ENCODE data around the gene SH3D19.

Gene SH3D19

GRCh38 chr4:151250706-151251105 lies 74.7 kb downstream of the SH3D19 start:
- no peaks in the 10 kb centered on the region for H3K9me3 ChIP-seq (ENCODE audit: insufficient read depth, low read length, severe bottlenecking)
- no peaks in the 10 kb centered on the region for H3K4me1 ChIP-seq (ENCODE audit: insufficient read depth, low read length)
- H3K27ac ChIP-seq (ENCODE audit: low read length): no peak overlapping the region
- ATAC-seq (ENCODE audit: insufficient read depth, low read depth) (no peak), DNase-seq (no peak)
- H4K20me1 ChIP-seq (ENCODE audit: insufficient read depth, low read length): no peaks in the 10 kb centered on the region
- no peak overlapping the region for H3K4me2 ChIP-seq (ENCODE audit: insufficient read depth, low read length)
- no peaks in the 10 kb centered on the region for H3K36me3 ChIP-seq (ENCODE audit: insufficient read depth, low read length)
- peaks cover 4% of the 10 kb centered on the region for H3K27me3 ChIP-seq (ENCODE audit: insufficient read depth, low read length, poor library complexity)
- H3K4me3 ChIP-seq (ENCODE audit: low read depth in 1 of 2, low read length in 2 of 2): no peak overlapping the region
- H3K79me2 ChIP-seq (ENCODE audit: insufficient read depth, low read length): no peaks in the 10 kb centered on the region
- H2AFZ ChIP-seq (ENCODE audit: low read depth, low read length): no peak overlapping the region
- no peak overlapping the region for H3K9ac ChIP-seq (ENCODE audit: low read depth, low read length)
- TF ChIP-seq CTCF (IDR thresholded peaks at IDR 0.05; ENCODE audit: borderline replicate concordance, extremely low read depth, low read length, poor library complexity, severe bottlenecking) (no peak), EZH2 (IDR thresholded peaks at IDR 0.05; ENCODE audit: borderline replicate concordance, low read depth, low read length, severe bottlenecking) (no peak)

- Histone ChIP-seq H3K4me1 (ENCODE audit: insufficient read depth, low read length) (no peaks in the 10 kb centered on the region), H3K4me2 (ENCODE audit: insufficient read depth, low read length) (no peak overlapping the region), H3K27me3 (ENCODE audit: insufficient read depth, low read length, poor library complexity) (peaks cover 4% of the 10 kb centered on the region), H3K4me3 (ENCODE audit: low read depth in 1 of 2, low read length in 2 of 2) (no peak overlapping the region), H3K79me2 (ENCODE audit: insufficient read depth, low read length) (no peaks in the 10 kb centered on the region), H3K9ac (ENCODE audit: low read depth, low read length) (no peak overlapping the region), H4K20me1 (ENCODE audit: insufficient read depth, low read length) (no peaks in the 10 kb centered on the region), H3K9me3 (ENCODE audit: insufficient read depth, low read length, severe bottlenecking) (no peaks in the 10 kb centered on the region), H3K27ac (ENCODE audit: low read length) (no peak overlapping the region), H3K36me3 (ENCODE audit: insufficient read depth, low read length) (no peaks in the 10 kb centered on the region), H2AFZ (ENCODE audit: low read depth, low read length) (no peak overlapping the region)
- DNase-seq: no peak
- no peak for TF ChIP-seq EZH2 (IDR thresholded peaks at IDR 0.05; ENCODE audit: borderline replicate concordance, low read depth, low read length, severe bottlenecking)
- TF ChIP-seq CTCF (IDR thresholded peaks at IDR 0.05; ENCODE audit: borderline replicate concordance, extremely low read depth, low read length, poor library complexity, severe bottlenecking): no peak
- no peak for ATAC-seq (ENCODE audit: insufficient read depth, low read depth)
These were observed 76.9 kb downstream of the SH3D19 start for GRCh38 chr4:151248519-151248918.

DNA sequence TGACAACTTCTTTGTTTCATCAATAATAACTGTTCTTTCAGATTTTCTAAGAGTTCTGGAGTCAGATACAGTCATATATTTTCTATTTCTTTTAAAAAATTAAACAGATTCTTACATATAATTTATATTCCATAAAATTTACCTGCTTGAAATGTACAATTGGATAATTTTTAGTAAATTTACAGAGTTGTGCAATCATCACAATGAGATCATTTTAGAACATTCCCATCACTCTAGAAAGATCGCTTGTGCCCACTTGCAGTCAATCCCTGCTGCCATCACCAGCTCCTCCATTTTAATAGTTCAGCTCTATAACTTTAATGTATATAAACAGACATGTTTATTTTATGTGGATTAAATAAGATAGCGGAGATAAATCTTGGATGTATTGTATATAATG lies 78.0 kb downstream of the SH3D19 start:
- H3K4me2 ChIP-seq (ENCODE audit: insufficient read depth, low read length): no peak overlapping the region
- H3K4me1 ChIP-seq (ENCODE audit: insufficient read depth, low read length): no peaks in the 10 kb centered on the region
- no peak overlapping the region for H3K27ac ChIP-seq (ENCODE audit: low read length)
- no peaks in the 10 kb centered on the region for H4K20me1 ChIP-seq (ENCODE audit: insufficient read depth, low read length)
- H3K27me3 ChIP-seq (ENCODE audit: insufficient read depth, low read length, poor library complexity): peaks cover 4% of the 10 kb centered on the region
- no peaks in the 10 kb centered on the region for H3K36me3 ChIP-seq (ENCODE audit: insufficient read depth, low read length)
- H3K9me3 ChIP-seq (ENCODE audit: insufficient read depth, low read length, severe bottlenecking): no peaks in the 10 kb centered on the region
- H3K4me3 ChIP-seq (ENCODE audit: low read depth in 1 of 2, low read length in 2 of 2): no peak overlapping the region
- no peak overlapping the region for H3K9ac ChIP-seq (ENCODE audit: low read depth, low read length)
- no peak overlapping the region for H2AFZ ChIP-seq (ENCODE audit: low read depth, low read length)
- no peaks in the 10 kb centered on the region for H3K79me2 ChIP-seq (ENCODE audit: insufficient read depth, low read length)
- no peak for TF ChIP-seq EZH2 (IDR thresholded peaks at IDR 0.05; ENCODE audit: borderline replicate concordance, low read depth, low read length, severe bottlenecking)
- no peak for TF ChIP-seq CTCF (IDR thresholded peaks at IDR 0.05; ENCODE audit: borderline replicate concordance, extremely low read depth, low read length, poor library complexity, severe bottlenecking)
- ATAC-seq (ENCODE audit: insufficient read depth, low read depth) (no peak), DNase-seq (no peak)

DNA sequence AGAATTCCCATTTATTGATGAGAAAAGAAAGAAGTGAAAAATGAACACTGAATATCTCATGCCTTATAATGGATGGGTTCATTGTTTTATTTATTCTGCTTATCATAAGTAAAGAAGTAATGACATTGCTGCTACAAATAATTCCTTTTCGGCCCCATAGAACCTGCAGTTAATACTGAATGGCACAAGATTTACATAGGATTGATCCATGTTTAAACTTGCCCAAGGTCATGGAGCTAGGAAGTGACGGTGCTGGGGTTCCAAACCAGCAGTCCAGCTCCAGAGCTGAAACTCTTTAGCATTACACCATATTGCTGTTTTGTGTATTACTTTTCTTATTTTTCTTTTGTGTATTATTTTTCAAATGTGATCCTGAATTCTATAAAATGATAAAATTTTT lies 78.7 kb downstream of the SH3D19 start:
- Histone ChIP-seq H2AFZ (ENCODE audit: low read depth, low read length) (no peak overlapping the region), H3K27ac (ENCODE audit: low read length) (no peak overlapping the region), H3K4me2 (ENCODE audit: insufficient read depth, low read length) (no peak overlapping the region), H3K9ac (ENCODE audit: low read depth, low read length) (no peak overlapping the region), H3K4me3 (ENCODE audit: low read depth in 1 of 2, low read length in 2 of 2) (no peak overlapping the region), H3K9me3 (ENCODE audit: insufficient read depth, low read length, severe bottlenecking) (no peaks in the 10 kb centered on the region), H3K36me3 (ENCODE audit: insufficient read depth, low read length) (no peaks in the 10 kb centered on the region), H3K27me3 (ENCODE audit: insufficient read depth, low read length, poor library complexity) (peaks cover 2% of the 10 kb centered on the region), H3K4me1 (ENCODE audit: insufficient read depth, low read length) (no peaks in the 10 kb centered on the region), H3K79me2 (ENCODE audit: insufficient read depth, low read length) (no peaks in the 10 kb centered on the region), H4K20me1 (ENCODE audit: insufficient read depth, low read length) (no peaks in the 10 kb centered on the region)
- no peak for DNase-seq
- no peak for ATAC-seq (ENCODE audit: insufficient read depth, low read depth)
- TF ChIP-seq EZH2 (IDR thresholded peaks at IDR 0.05; ENCODE audit: borderline replicate concordance, low read depth, low read length, severe bottlenecking): no peak
- TF ChIP-seq CTCF (IDR thresholded peaks at IDR 0.05; ENCODE audit: borderline replicate concordance, extremely low read depth, low read length, poor library complexity, severe bottlenecking): no peak
